ENCODE results near the gene SFXN3.

- no peak for TF ChIP-seq CTCF (IDR thresholded peaks at IDR 0.05; ENCODE audit: borderline replicate concordance, extremely low read depth, low read length, poor library complexity, severe bottlenecking)
- TF ChIP-seq EZH2 (IDR thresholded peaks at IDR 0.05; ENCODE audit: borderline replicate concordance, low read depth, low read length, severe bottlenecking) = no peak
These were observed 17.2 kb downstream of the SFXN3 start for GRCh38 chr10:101047961-101048892.

Measured in DND-41 (cell line).